HCT116 (cell line): ENCODE data around the gene SIGLEC12. TPM values are rescaled to one million over a fixed set of nuclear protein-coding genes. Genes with fewer than 3 reads are reported as not detected.

Experiments
- ATAC-seq: fragments of 200-7000 bp; cut with Tn5 transposase; 2 replicates; pipeline ENCODE4 v1.9.1; 2020; ENCODE audit warnings: mild to moderate bottlenecking, moderate library complexity
- BruUV-seq: library from RNA; stranded (reverse); fragments of 400-500 nt; replicated peaks from 2 replicates; lab custom pipeline; 2021; lab: Mats Ljungman, UMichigan
- CTCF ChIA-PET: fragments of 300-600 bp; sonication (Branson Sonifier 250); formaldehyde crosslinking; loops from one replicate; lab custom pipeline; 2021; ENCODE audit warnings: antibody characterized with exemption; lab: Charles Lee
- POLR2A ChIA-PET: fragments of 300-600, 350-600 bp; sonication (Branson Sonifier 250); formaldehyde crosslinking; loops from one replicate; lab custom pipeline; 2021; ENCODE audit warnings: antibody characterized with exemption; lab: Charles Lee
- RAD21 ChIA-PET, 2 experiments: fragments of 300-600 bp; sonication (Branson Sonifier 250); formaldehyde crosslinking; loops; one replicate each; lab custom pipeline; 2023; ENCODE audit warnings: low total read pairs in 2 of 2; ENCODE audit not compliant: uncharacterized antibody in 2 of 2, unreplicated experiment in 2 of 2, low non-redundant PET in 1 of 2; lab: Charles Lee
- DNase-seq: peaks from one replicate; pipeline ENCODE4 v3.0.0-alpha.2; 2010; ENCODE audit warnings: low read depth, low spot score
- H2AFZ ChIP-seq: fragments of 200-600 bp; shearing (Covaris generic), sonication (generic); 2 replicates; pipeline ENCODE4 v1.6.1; 2017; ENCODE audit warnings: low read depth, mixed run types, mixed read lengths, antibody characterized with exemption, low read length; ENCODE audit not compliant: poor library complexity, severe bottlenecking
- H3K27ac ChIP-seq: 2 replicates; pipeline ENCODE4 v1.5.1; 2012; ENCODE audit warnings: low read depth, low read length
- H3K27me3 ChIP-seq: fragments of 200-600 bp; sonication (generic); 2 replicates; pipeline ENCODE4 v1.6.1; 2016; ENCODE audit warnings: mixed run types, low read length, mixed read lengths; ENCODE audit not compliant: insufficient read depth
- H3K36me3 ChIP-seq, 2 experiments: fragments of 200-500 bp in 1 of 2; fragments of 200-600 bp in 1 of 2; sonication (Bioruptor generic) in 1 of 2; sonication (generic) in 1 of 2; 2 replicates each; pipeline versions ENCODE4 v1.5.1 to v1.6.1; 2014 to 2016; ENCODE audit warnings: low read length in 2 of 2, inconsistent platforms in 1 of 2, mixed read lengths in 1 of 2, mixed run types in 1 of 2; ENCODE audit not compliant: insufficient read depth in 2 of 2, control insufficient read depth in 1 of 2
- H3K4me1 ChIP-seq, 2 experiments: fragments of 200-600 bp in 1 of 2; sonication (generic) in 1 of 2; 2 replicates each; pipeline versions ENCODE4 v1.5.1 to v1.6.1; 2012 to 2017; ENCODE audit warnings: low read length in 2 of 2, inconsistent platforms in 1 of 2, mild to moderate bottlenecking in 1 of 2, mixed read lengths in 1 of 2, mixed run types in 1 of 2, moderate library complexity in 1 of 2; ENCODE audit not compliant: insufficient read depth in 2 of 2, control insufficient read depth in 1 of 2
- H3K4me2 ChIP-seq: fragments of 200-600 bp; sonication (generic); 2 replicates; pipeline ENCODE4 v1.6.1; 2017; ENCODE audit warnings: mixed run types, low read length, mixed read lengths
- H3K4me3 ChIP-seq, 2 experiments: fragments of 200-600 bp in 1 of 2; sonication (generic) in 1 of 2; replicated peaks in 1 of 2; 2 replicates each; pipeline ENCODE4 v1.5.1; 2011 to 2016; ENCODE audit warnings: low read length in 2 of 2, control low read depth in 1 of 2, low read depth in 1 of 2, mild to moderate bottlenecking in 1 of 2, mixed read lengths in 1 of 2, mixed run types in 1 of 2
- H3K79me2 ChIP-seq: fragments of 200-600 bp; sonication (generic); 2 replicates; pipeline ENCODE4 v1.6.1; 2017; ENCODE audit warnings: mild to moderate bottlenecking, mixed run types, low read length, moderate library complexity, mixed read lengths; ENCODE audit not compliant: insufficient read depth
- H3K9ac ChIP-seq: fragments of 200-600 bp; sonication (generic); 2 replicates; pipeline ENCODE4 v1.6.1; 2016; ENCODE audit warnings: low read length, mixed read lengths
- H3K9me2 ChIP-seq: fragments of 200-600 bp; sonication (generic), shearing (Covaris generic); 2 replicates; pipeline ENCODE4 v1.6.1; 2017; ENCODE audit warnings: mixed run types, mild to moderate bottlenecking, moderate library complexity; ENCODE audit not compliant: insufficient read depth
- H3K9me3 ChIP-seq, 2 experiments: fragments of 200-500 bp in 1 of 2; fragments of 200-600 bp in 1 of 2; sonication (Bioruptor generic) in 1 of 2; sonication (generic) in 1 of 2; 2 replicates each; pipeline ENCODE4 v1.6.1; 2014 to 2017; ENCODE audit warnings: low read length in 2 of 2, mixed read lengths in 2 of 2, inconsistent platforms in 1 of 2, low read depth in 1 of 2, mild to moderate bottlenecking in 1 of 2, mixed run types in 1 of 2, moderate library complexity in 1 of 2; ENCODE audit not compliant: control insufficient read depth in 1 of 2, insufficient read depth in 1 of 2
- H4K20me1 ChIP-seq: fragments of 200-600 bp; sonication (generic), shearing (Covaris generic); 2 replicates; pipeline ENCODE4 v1.6.1; 2017; ENCODE audit warnings: mixed run types, mild to moderate bottlenecking, moderate library complexity; ENCODE audit not compliant: insufficient read depth
- ATF3 ChIP-seq: IDR thresholded peaks from 2 replicates; pipeline ENCODE4 v1.6.1; 2012
- CTCF ChIP-seq, 3 experiments: fragments of 200-600 bp in 1 of 3; sonication (generic) in 1 of 3; IDR thresholded peaks in 2 of 3; conservative IDR thresholded peaks in 1 of 3; 2 replicates each; pipeline ENCODE4 v1.5.1; 2012 to 2017; ENCODE audit warnings: low read depth in 2 of 3, low read length in 2 of 3, antibody characterized with exemption in 1 of 3, borderline replicate concordance in 1 of 3, control low read depth in 1 of 3, mild to moderate bottlenecking in 1 of 3, mixed read lengths in 1 of 3, mixed run types in 1 of 3, moderate library complexity in 1 of 3; ENCODE audit not compliant: insufficient read depth in 1 of 3
- EGR1 ChIP-seq: IDR thresholded peaks from 2 replicates; pipeline ENCODE4 v1.6.1; 2012; ENCODE audit warnings: low read depth
- JUND ChIP-seq: IDR thresholded peaks from 2 replicates; pipeline ENCODE4 v1.6.1; 2012
- MAX ChIP-seq: IDR thresholded peaks from 2 replicates; pipeline ENCODE4 v1.6.1; 2012
- POLR2A ChIP-seq: IDR thresholded peaks from 2 replicates; pipeline ENCODE4 v1.7.0; 2011; ENCODE audit warnings: borderline replicate concordance; ENCODE audit not compliant: insufficient read depth, insufficient read length; ENCODE audit errors: extremely low read depth
- REST ChIP-seq: IDR thresholded peaks from 2 replicates; pipeline ENCODE4 v1.6.1; 2012; ENCODE audit warnings: low read depth
- SIN3A ChIP-seq: IDR thresholded peaks from 2 replicates; pipeline ENCODE4 v1.6.1; 2012; ENCODE audit warnings: low read depth
- SRF ChIP-seq: IDR thresholded peaks from 2 replicates; pipeline ENCODE4 v1.6.1; 2012; ENCODE audit warnings: low read depth
- YY1 ChIP-seq: IDR thresholded peaks from 2 replicates; pipeline ENCODE4 v1.6.1; 2011; ENCODE audit warnings: low read length, low read depth, moderate library complexity, mild to moderate bottlenecking; ENCODE audit not compliant: insufficient replicate concordance; ENCODE audit errors: extremely low read depth
- ZBTB33 ChIP-seq: IDR thresholded peaks from 2 replicates; pipeline ENCODE4 v1.6.1; 2011; ENCODE audit warnings: mild to moderate bottlenecking, low read length, moderate library complexity; ENCODE audit not compliant: insufficient replicate concordance; ENCODE audit errors: extremely low read depth
- ZFX ChIP-seq: fragments of 450-650 bp; IDR thresholded peaks from 2 replicates; pipeline ENCODE4 v1.6.1; 2017
- intact Hi-C: fragments of 100-400 bp; cut with micrococcal nuclease; formaldehyde crosslinking; loops from 2 replicates; pipeline ENCODE4 v1.10.0; 2022
- total RNA-seq: library from RNA; stranded (reverse); gene quantifications from one replicate; pipeline ENCODE4 v1.2.1, GENCODE V29; 2021; ENCODE audit not compliant: unreplicated experiment

SIGLEC12 gene
- total RNA-seq, 1 experiment from 2014 or later: not detected

GRCh38 chr19:51525651-51526050 is 24.1 kb upstream of the SIGLEC12 start:
- POLR2A ChIA-PET: no interaction called here

GRCh38 chr19:51524666-51525264 is 23.2 kb upstream of the SIGLEC12 start:
- H3K27ac ChIP-seq: no peak overlapping the region
- ChIA-PET CTCF (interaction anchor here (1.2 kb wide), 1 partner anchor 136 kb away, joined by 3 read pairs; no protein-coding TSS in a partner anchor), POLR2A (no interaction called here), RAD21 (no interaction called here)
- no peak overlapping the region for H3K4me3 ChIP-seq
- no peak for DNase-seq
- H3K9me3 ChIP-seq: no peaks in the 10 kb centered on the region; a peak in 1 of 4 replicates
- no peak overlapping the region for H3K9ac ChIP-seq
- no peaks in the 10 kb centered on the region for H3K79me2 ChIP-seq
- no peaks in the 10 kb centered on the region for H3K4me1 ChIP-seq
- no peak overlapping the region for H3K4me2 ChIP-seq
- no peak overlapping the region for H2AFZ ChIP-seq
- H4K20me1 ChIP-seq: no peaks in the 10 kb centered on the region
- BruUV-seq: no TSS peak
- peaks cover 55% of the 10 kb centered on the region for H3K27me3 ChIP-seq
- H3K9me2 ChIP-seq: no peaks in the 10 kb centered on the region
- no peak for ATAC-seq
- no peaks in the 10 kb centered on the region for H3K36me3 ChIP-seq
- intact Hi-C loops: no loop called here
- no peak for TF ChIP-seq REST
- TF ChIP-seq MAX: no peak
- no peak for TF ChIP-seq EGR1
- TF ChIP-seq CTCF (IDR thresholded peaks at IDR 0.05 in 2 of 3, conservative IDR thresholded peaks at IDR 0.05 in 1 of 3; ENCODE audit: borderline replicate concordance in 1 of 3, insufficient read depth in 1 of 3, low read depth in 2 of 3, low read length in 2 of 3): no peak
- no peak for TF ChIP-seq ATF3
- TF ChIP-seq SRF: no peak
- no peak for TF ChIP-seq YY1
- no peak for TF ChIP-seq ZFX
- TF ChIP-seq SIN3A: no peak
- no peak for TF ChIP-seq ZBTB33

More at GRCh38 chr19:51525651-51526050, 24.1 kb upstream of the SIGLEC12 start:
- CTCF ChIA-PET: no interaction called here
- H3K4me2 ChIP-seq: no peak overlapping the region
- no peak overlapping the region for H3K9ac ChIP-seq
- ATAC-seq (no peak), DNase-seq (no peak)
- TF ChIP-seq POLR2A (no peak), JUND (no peak)
- BruUV-seq: no TSS peak
- no peaks in the 10 kb centered on the region for H4K20me1 ChIP-seq
- H3K4me3 ChIP-seq: no peak overlapping the region
- H3K36me3 ChIP-seq: no peaks in the 10 kb centered on the region
- RAD21 ChIA-PET: no interaction called here
- no peak overlapping the region for H3K27ac ChIP-seq
- no peaks in the 10 kb centered on the region for H3K79me2 ChIP-seq
- no peaks in the 10 kb centered on the region for H3K4me1 ChIP-seq
- intact Hi-C loops: no loop called here
- H3K9me3 ChIP-seq: no peaks in the 10 kb centered on the region; a peak in 1 of 4 replicates
- H3K9me2 ChIP-seq: no peaks in the 10 kb centered on the region
- H2AFZ ChIP-seq: no peak overlapping the region
- H3K27me3 ChIP-seq: peaks cover 56% of the 10 kb centered on the region
